HepG2 (cell line): ENCODE data around the gene PHRF1. TPM values are rescaled to one million over a fixed set of nuclear protein-coding genes. Genes with fewer than 3 reads are reported as not detected.

ENCODE experiments used
- ATAC-seq: fragments of 200-7000 bp; cut with Tn5 transposase; 3 replicates; pipeline ENCODE4 v1.9.1; 2020; ENCODE audit warnings: mild to moderate bottlenecking, moderate library complexity
- BruUV-seq: library from RNA; stranded (reverse); fragments of 400-500 nt; replicated peaks from 2 replicates; lab custom pipeline; 2021; lab: Mats Ljungman, UMichigan
- CTCF ChIA-PET: fragments of 300-600 bp; formaldehyde crosslinking; extraction: SDS; loops from one replicate; lab custom pipeline; 2021; ENCODE audit warnings: low total read pairs, inconsistent platforms, low intra/inter-chr PET ratio; lab: Yijun Ruan, JAX
- POLR2A ChIA-PET: fragments of 350-600 bp; sonication (Branson Sonifier 250); formaldehyde crosslinking; loops from one replicate; lab custom pipeline; 2020; ENCODE audit warnings: antibody characterized with exemption, inconsistent platforms; lab: Yijun Ruan, JAX
- DNase-seq: peaks from one replicate; pipeline ENCODE4 v3.0.0-alpha.2; 2015; ENCODE audit warnings: low spot score
- FAIRE-seq: peaks from 3 replicates; lab custom pipeline; 2011; peaks lifted over from hg19 to GRCh38; lab: Jason Lieb, UNC
- H2AFZ ChIP-seq: one replicate; pipeline ENCODE4 v1.6.1; 2011; ENCODE audit warnings: low read length, inconsistent platforms
- H3K27ac ChIP-seq: fragments of 300-600 bp; 3 replicates; pipeline ENCODE4 v1.8.0; 2011; ENCODE audit warnings: mixed run types, mild to moderate bottlenecking, mixed read lengths, low read length, inconsistent platforms; ENCODE audit not compliant: insufficient read depth; ENCODE audit errors: extremely low read length
- H3K27me3 ChIP-seq, 2 experiments: fragments of 200-600 bp in 1 of 2; 2 replicates in 1 of 2; 3 replicates in 1 of 2; pipeline versions ENCODE4 v1.6.0 to v1.8.0; 2011; ENCODE audit warnings: low read length in 2 of 2, mild to moderate bottlenecking in 2 of 2, moderate library complexity in 2 of 2, inconsistent platforms in 1 of 2; ENCODE audit not compliant: insufficient read depth in 2 of 2, control insufficient read depth in 1 of 2
- H3K36me3 ChIP-seq, 2 experiments: fragments of 200-600 bp in 1 of 2; replicated peaks in 1 of 2; 2 replicates in 1 of 2; 3 replicates in 1 of 2; pipeline versions ENCODE4 v1.5.1 to v1.8.0; 2011; ENCODE audit warnings: low read length in 2 of 2, inconsistent platforms in 1 of 2; ENCODE audit not compliant: insufficient read depth in 2 of 2, control insufficient read depth in 1 of 2
- H3K4me1 ChIP-seq: 2 replicates; pipeline ENCODE4 v1.5.1; 2012; ENCODE audit warnings: low read length, inconsistent platforms; ENCODE audit not compliant: insufficient read depth
- H3K4me2 ChIP-seq: 2 replicates; pipeline ENCODE4 v1.6.0; 2011; ENCODE audit warnings: low read depth, low read length, inconsistent platforms
- H3K4me3 ChIP-seq, 3 experiments: fragments of 200-600 bp in 1 of 3; sonication (generic), shearing (Covaris generic) in 1 of 3; replicated peaks in 1 of 3; 2 replicates each; pipeline ENCODE4 v1.5.1; 2011 to 2016; ENCODE audit warnings: low read length in 3 of 3, inconsistent platforms in 2 of 3, low read depth in 2 of 3, mild to moderate bottlenecking in 2 of 3, control low read depth in 1 of 3, mixed read lengths in 1 of 3; ENCODE audit not compliant: insufficient read depth in 1 of 3
- H3K79me2 ChIP-seq: one replicate; pipeline ENCODE4 v1.6.1; 2011; ENCODE audit warnings: low read length, inconsistent platforms; ENCODE audit not compliant: insufficient read depth
- H3K9ac ChIP-seq: 2 replicates; pipeline ENCODE4 v1.6.0; 2011; ENCODE audit warnings: mild to moderate bottlenecking, low read depth, low read length, inconsistent platforms; ENCODE audit not compliant: insufficient read depth
- H3K9me3 ChIP-seq: 2 replicates; pipeline ENCODE4 v1.5.1; 2012; ENCODE audit warnings: mild to moderate bottlenecking, low read length
- H4K20me1 ChIP-seq: 2 replicates; pipeline ENCODE4 v1.6.0; 2011; ENCODE audit warnings: inconsistent platforms, mild to moderate bottlenecking, low read length, moderate library complexity; ENCODE audit not compliant: insufficient read depth
- ATF7-NPFF ChIP-seq: sonication (generic); formaldehyde crosslinking; IDR thresholded peaks from 2 replicates; pipeline ENCODE4 v1.8.1; 2023; ENCODE audit warnings: mild to moderate bottlenecking, low read depth, missing genetic modification reagents, moderate library complexity
- DR1 ChIP-seq: sonication (generic); formaldehyde crosslinking; IDR thresholded peaks from 2 replicates; pipeline ENCODE4 v1.8.0; 2021; ENCODE audit warnings: mild to moderate bottlenecking, missing genetic modification reagents, inconsistent platforms
- FIP1L1 ChIP-seq: fragments of 200-400 bp; formaldehyde crosslinking; IDR thresholded peaks from 2 replicates; pipeline ENCODE4 v1.6.1; 2018; ENCODE audit warnings: low read depth, mild to moderate bottlenecking, low read length, moderate library complexity, borderline replicate concordance; ENCODE audit not compliant: insufficient read depth
- FOXP1 ChIP-seq, 2 experiments: fragments of 450-650 bp in 1 of 2; IDR thresholded peaks; 2 replicates each; pipeline ENCODE4 v1.6.1; 2017 to 2018; ENCODE audit warnings: antibody characterized with exemption in 1 of 2
- GATAD1 ChIP-seq: IDR thresholded peaks from 2 replicates; pipeline ENCODE4 v1.6.1; 2016; ENCODE audit warnings: missing genetic modification reagents, missing compliant biosample characterization
- HDAC6 ChIP-seq: fragments of 200-600 bp; sonication (generic); IDR thresholded peaks from 2 replicates; pipeline ENCODE4 v1.7.0; 2017; ENCODE audit warnings: mild to moderate bottlenecking, antibody characterized with exemption, low read length, low read depth
- JUN ChIP-seq: sonication (generic); formaldehyde crosslinking; IDR thresholded peaks from 2 replicates; pipeline ENCODE4 v1.4.0; 2020; ENCODE audit warnings: mild to moderate bottlenecking, missing genetic modification reagents
- NFRKB ChIP-seq: fragments of 450-650 bp; IDR thresholded peaks from 2 replicates; pipeline ENCODE4 v1.6.1; 2017
- SIN3A ChIP-seq: IDR thresholded peaks from 2 replicates; pipeline ENCODE4 v1.6.1; 2011; ENCODE audit warnings: low read depth, mild to moderate bottlenecking, control low read depth, low read length, borderline replicate concordance
- SRF ChIP-seq: IDR thresholded peaks from 2 replicates; pipeline ENCODE4 v1.6.1; 2011; ENCODE audit warnings: mild to moderate bottlenecking, low read depth, low read length, moderate library complexity
- SRSF9 ChIP-seq: fragments of 200-400 bp; formaldehyde crosslinking; IDR thresholded peaks from 2 replicates; pipeline ENCODE4 v1.6.1; 2018; ENCODE audit warnings: borderline replicate concordance, mild to moderate bottlenecking, low read depth, low read length; ENCODE audit not compliant: insufficient read depth, poor library complexity, severe bottlenecking
- ZBTB1 ChIP-seq: sonication (generic); formaldehyde crosslinking; IDR thresholded peaks from 2 replicates; pipeline ENCODE4 v1.4.0; 2020; ENCODE audit warnings: missing genetic modification reagents, borderline replicate concordance
- ZNF430 ChIP-seq: sonication (generic); formaldehyde crosslinking; IDR thresholded peaks from 2 replicates; pipeline ENCODE4 v1.9.0; 2021; ENCODE audit warnings: mild to moderate bottlenecking, missing genetic modification reagents
- WGBS: methylation state at CpG from one replicate; pipeline ENCODE4 v1.1.6; 2017; ENCODE audit warnings: low lambda C conversion rate; 5-methylcytosine and 5-hydroxymethylcytosine counted together
- in situ Hi-C: cut with HindIII; loops from 2 replicates; pipeline ENCODE4 v1.10.0; 2017; ENCODE audit warnings: low pct_unique_long_range_greater_than_20kb; ENCODE audit not compliant: extremely low pct_ligation_motif_present
- intact Hi-C: fragments of 100-400 bp; cut with micrococcal nuclease; formaldehyde crosslinking; loops from one replicate; pipeline ENCODE4 v1.10.0; 2022; ENCODE audit not compliant: unreplicated experiment
- polyA plus RNA-seq, 8 experiments: library from polyadenylated mRNA; depleted of rRNA in 3 of 8; stranded (reverse) in 7 of 8; unstranded in 1 of 8; fragments of >200 nt; fragmentation: Illumina TruSeq in 4 of 8; extraction: Trizol in 4 of 8; gene quantifications; 2 replicates each; pipeline versions ENCODE4 v1.2.1 to v1.2.3, GENCODE V29; 2011 to 2016; ENCODE audit warnings: low read depth in 4 of 8, missing spikeins in 1 of 8, mixed read lengths in 1 of 8; ENCODE audit not compliant: insufficient read depth in 1 of 8
- total RNA-seq, 5 experiments: library from RNA; depleted of rRNA; stranded (reverse); fragments of >200 nt; fragmentation: Illumina TruSeq; extraction: Trizol; gene quantifications; 2 replicates each; pipeline ENCODE4 v1.2.3, GENCODE V29; 2016; ENCODE audit warnings: low read depth in 1 of 5
- TF ChIP-seq, protein P1 (sequence below): sonication (generic); formaldehyde crosslinking; IDR thresholded peaks from 2 replicates; pipeline ENCODE4 v1.8.1; 2022; ENCODE audit warnings: mild to moderate bottlenecking, missing genetic modification reagents
- TF ChIP-seq, protein P2 (sequence below): sonication (generic); formaldehyde crosslinking; IDR thresholded peaks from 2 replicates; pipeline ENCODE4 v1.4.0; 2020; ENCODE audit warnings: mild to moderate bottlenecking, missing genetic modification reagents
- TF ChIP-seq, protein P3 (sequence below): sonication (generic); formaldehyde crosslinking; IDR thresholded peaks from 2 replicates; pipeline ENCODE4 v1.9.0; 2022; ENCODE audit warnings: missing genetic modification reagents, mild to moderate bottlenecking, borderline replicate concordance
- TF ChIP-seq, protein P4 (sequence below): sonication (generic); formaldehyde crosslinking; IDR thresholded peaks from 2 replicates; pipeline ENCODE4 v1.5.0; 2020; ENCODE audit warnings: mild to moderate bottlenecking, missing genetic modification reagents, moderate library complexity

Gene PHRF1
- total and polyA plus RNA-seq, 2 of the 13 experiments (the other 11 are each of a cell fraction or from before 2014, with no cell fraction given), result 8.2 to 16.7 TPM

DNA sequence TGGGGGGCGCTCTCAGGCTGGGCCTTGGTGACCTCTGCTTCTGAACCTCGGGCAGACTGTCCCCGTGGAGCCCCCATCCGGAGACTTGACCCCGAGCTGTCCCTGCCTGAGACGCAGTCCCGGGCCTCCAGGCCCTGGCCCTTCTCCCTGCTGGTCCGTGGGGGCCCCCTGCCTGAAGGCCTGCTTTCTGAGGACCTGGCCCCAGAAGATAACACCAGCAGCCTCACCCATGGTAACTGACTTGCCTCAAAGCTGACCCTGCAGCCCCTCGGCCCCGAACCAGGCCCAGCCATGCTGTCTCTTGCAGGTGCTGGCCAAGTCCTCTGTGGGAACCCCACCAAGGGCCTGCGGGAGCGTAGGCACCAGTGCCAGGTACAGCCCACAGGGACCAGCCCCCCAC, 24.7 kb upstream of the PHRF1 start:
- Histone ChIP-seq H3K27ac (no peak overlapping the region), H3K4me1 (peaks cover 58% of the 10 kb centered on the region), H4K20me1 (no peaks in the 10 kb centered on the region), H3K4me3 (peak overlapping the region in 1 of 3 experiments; percentile 50; a peak in 1 of 6 replicates), H3K4me2 (peak overlapping the region; percentile 50), H3K27me3 (peaks cover 11 to 27% of the 10 kb centered on the region in 2 experiments), H3K79me2 (no peaks in the 10 kb centered on the region), H3K36me3 (no peaks in the 10 kb centered on the region), H2AFZ (no peak overlapping the region), H3K9me3 (no peaks in the 10 kb centered on the region), H3K9ac (no peak overlapping the region)
- DNase-seq (no peak), ATAC-seq (peak; percentile 3; the same call in 1 of the 3 replicates), FAIRE-seq (no peak)
- ChIA-PET CTCF (no interaction called here), POLR2A (interaction anchor here (0.7 to 1.5 kb wide), 4 partner anchors 10 to 148 kb away, joined by 3 to 6 read pairs (median 4); partner anchors contain the start of genes HRAS and PHRF1)
- BruUV-seq, result no TSS peak
- WGBS, result 50% methylated on average over 2 of the region's 12 CpGs
- in situ Hi-C loops, result loop anchor here (10.0 kb wide), 1 partner anchor 73 kb away; the partner anchor contains the start of genes CDHR5 and SCT
- intact Hi-C loops, result loop anchor here (10.0 kb wide), 1 partner anchor 63 kb away; the partner anchor contains the start of gene IRF7
- TF ChIP-seq DR1 (CRISPR knock-in tag) (no peak), NFRKB (no peak), SRF (no peak), FOXP1 (IDR thresholded peaks at IDR 0.05) (no peak), FOXP1 (CRISPR knock-in tag; IDR thresholded peaks at IDR 0.05) (no peak), ZNF430 (CRISPR knock-in tag) (no peak), SRSF9 (no peak), ZBTB1 (CRISPR knock-in tag) (no peak), FIP1L1 (no peak), JUN (no peak), GATAD1 (CRISPR knock-in tag) (no peak), ATF7-NPFF (CRISPR knock-in tag) (no peak), HDAC6 (no peak), SIN3A (no peak)
- TF ChIP-seq, protein P1, sequence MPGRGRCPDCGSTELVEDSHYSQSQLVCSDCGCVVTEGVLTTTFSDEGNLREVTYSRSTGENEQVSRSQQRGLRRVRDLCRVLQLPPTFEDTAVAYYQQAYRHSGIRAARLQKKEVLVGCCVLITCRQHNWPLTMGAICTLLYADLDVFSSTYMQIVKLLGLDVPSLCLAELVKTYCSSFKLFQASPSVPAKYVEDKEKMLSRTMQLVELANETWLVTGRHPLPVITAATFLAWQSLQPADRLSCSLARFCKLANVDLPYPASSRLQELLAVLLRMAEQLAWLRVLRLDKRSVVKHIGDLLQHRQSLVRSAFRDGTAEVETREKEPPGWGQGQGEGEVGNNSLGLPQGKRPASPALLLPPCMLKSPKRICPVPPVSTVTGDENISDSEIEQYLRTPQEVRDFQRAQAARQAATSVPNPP (CRISPR knock-in tag), result no peak
- TF ChIP-seq, protein P2, sequence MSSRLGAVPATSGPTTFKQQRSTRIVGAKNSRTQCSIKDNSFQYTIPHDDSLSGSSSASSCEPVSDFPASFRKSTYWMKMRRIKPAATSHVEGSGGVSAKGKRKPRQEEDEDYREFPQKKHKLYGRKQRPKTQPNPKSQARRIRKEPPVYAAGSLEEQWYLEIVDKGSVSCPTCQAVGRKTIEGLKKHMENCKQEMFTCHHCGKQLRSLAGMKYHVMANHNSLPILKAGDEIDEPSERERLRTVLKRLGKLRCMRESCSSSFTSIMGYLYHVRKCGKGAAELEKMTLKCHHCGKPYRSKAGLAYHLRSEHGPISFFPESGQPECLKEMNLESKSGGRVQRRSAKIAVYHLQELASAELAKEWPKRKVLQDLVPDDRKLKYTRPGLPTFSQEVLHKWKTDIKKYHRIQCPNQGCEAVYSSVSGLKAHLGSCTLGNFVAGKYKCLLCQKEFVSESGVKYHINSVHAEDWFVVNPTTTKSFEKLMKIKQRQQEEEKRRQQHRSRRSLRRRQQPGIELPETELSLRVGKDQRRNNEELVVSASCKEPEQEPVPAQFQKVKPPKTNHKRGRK (CRISPR knock-in tag), result no peak
- TF ChIP-seq, protein P3, sequence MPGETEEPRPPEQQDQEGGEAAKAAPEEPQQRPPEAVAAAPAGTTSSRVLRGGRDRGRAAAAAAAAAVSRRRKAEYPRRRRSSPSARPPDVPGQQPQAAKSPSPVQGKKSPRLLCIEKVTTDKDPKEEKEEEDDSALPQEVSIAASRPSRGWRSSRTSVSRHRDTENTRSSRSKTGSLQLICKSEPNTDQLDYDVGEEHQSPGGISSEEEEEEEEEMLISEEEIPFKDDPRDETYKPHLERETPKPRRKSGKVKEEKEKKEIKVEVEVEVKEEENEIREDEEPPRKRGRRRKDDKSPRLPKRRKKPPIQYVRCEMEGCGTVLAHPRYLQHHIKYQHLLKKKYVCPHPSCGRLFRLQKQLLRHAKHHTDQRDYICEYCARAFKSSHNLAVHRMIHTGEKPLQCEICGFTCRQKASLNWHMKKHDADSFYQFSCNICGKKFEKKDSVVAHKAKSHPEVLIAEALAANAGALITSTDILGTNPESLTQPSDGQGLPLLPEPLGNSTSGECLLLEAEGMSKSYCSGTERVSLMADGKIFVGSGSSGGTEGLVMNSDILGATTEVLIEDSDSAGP (CRISPR knock-in tag), result peak; percentile 17; the same call in 1 of the 2 replicates
- TF ChIP-seq, protein P4, sequence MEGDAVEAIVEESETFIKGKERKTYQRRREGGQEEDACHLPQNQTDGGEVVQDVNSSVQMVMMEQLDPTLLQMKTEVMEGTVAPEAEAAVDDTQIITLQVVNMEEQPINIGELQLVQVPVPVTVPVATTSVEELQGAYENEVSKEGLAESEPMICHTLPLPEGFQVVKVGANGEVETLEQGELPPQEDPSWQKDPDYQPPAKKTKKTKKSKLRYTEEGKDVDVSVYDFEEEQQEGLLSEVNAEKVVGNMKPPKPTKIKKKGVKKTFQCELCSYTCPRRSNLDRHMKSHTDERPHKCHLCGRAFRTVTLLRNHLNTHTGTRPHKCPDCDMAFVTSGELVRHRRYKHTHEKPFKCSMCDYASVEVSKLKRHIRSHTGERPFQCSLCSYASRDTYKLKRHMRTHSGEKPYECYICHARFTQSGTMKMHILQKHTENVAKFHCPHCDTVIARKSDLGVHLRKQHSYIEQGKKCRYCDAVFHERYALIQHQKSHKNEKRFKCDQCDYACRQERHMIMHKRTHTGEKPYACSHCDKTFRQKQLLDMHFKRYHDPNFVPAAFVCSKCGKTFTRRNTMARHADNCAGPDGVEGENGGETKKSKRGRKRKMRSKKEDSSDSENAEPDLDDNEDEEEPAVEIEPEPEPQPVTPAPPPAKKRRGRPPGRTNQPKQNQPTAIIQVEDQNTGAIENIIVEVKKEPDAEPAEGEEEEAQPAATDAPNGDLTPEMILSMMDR (CRISPR knock-in tag), result peak; percentile 41; the same call in 1 of the 2 replicates
